Liver (tissue), 9 donors: ENCODE results near the gene WBP1. TPM values are rescaled to one million over a fixed set of nuclear protein-coding genes. Genes with fewer than 3 reads are reported as not detected.

ENCODE experiments used
- DNase-seq: peaks from one replicate; pipeline ENCODE4 v3.0.0-alpha.2; 2017; ENCODE audit warnings: low spot score
- H3K27ac ChIP-seq, 2 donors: one replicate each; pipeline ENCODE4 v1.7.0; 2013; ENCODE audit warnings: inconsistent platforms in 2 of 2, low read length in 2 of 2, control low read depth in 1 of 2, low read depth in 1 of 2, mild to moderate bottlenecking in 1 of 2
- H3K27me3 ChIP-seq, 4 donors: one replicate each; pipeline versions ENCODE4 v1.6.1 to v1.7.0; 2013; ENCODE audit warnings: low read length in 3 of 4, inconsistent platforms in 1 of 4, mild to moderate bottlenecking in 1 of 4, moderate library complexity in 1 of 4; ENCODE audit not compliant: control insufficient read depth in 4 of 4, insufficient read depth in 4 of 4
- H3K36me3 ChIP-seq, 4 donors: one replicate each; pipeline versions ENCODE4 v1.6.1 to v1.7.0; 2013; ENCODE audit warnings: low read length in 3 of 4, mild to moderate bottlenecking in 3 of 4, low read depth in 1 of 4, moderate library complexity in 1 of 4; ENCODE audit not compliant: control insufficient read depth in 4 of 4, insufficient read depth in 3 of 4
- H3K4me1 ChIP-seq, 4 donors: one replicate each; pipeline versions ENCODE4 v1.6.1 to v1.7.0; 2013; ENCODE audit warnings: low read length in 3 of 4, mild to moderate bottlenecking in 3 of 4, moderate library complexity in 1 of 4; ENCODE audit not compliant: control insufficient read depth in 4 of 4, insufficient read depth in 4 of 4
- H3K4me3 ChIP-seq, 3 donors: one replicate each; pipeline versions ENCODE4 v1.6.1 to v1.7.0; 2013; ENCODE audit warnings: low read length in 3 of 3, control low read depth in 1 of 3, low read depth in 1 of 3, mild to moderate bottlenecking in 1 of 3
- H3K9ac ChIP-seq, 2 donors: one replicate each; pipeline ENCODE4 v1.7.0; 2013; ENCODE audit warnings: low read length in 2 of 2, mild to moderate bottlenecking in 2 of 2, moderate library complexity in 2 of 2, control low read depth in 1 of 2, low read depth in 1 of 2
- H3K9me3 ChIP-seq, 4 donors: one replicate each; pipeline versions ENCODE4 v1.6.1 to v1.7.0; 2013; ENCODE audit warnings: low read length in 3 of 4; ENCODE audit not compliant: control insufficient read depth in 4 of 4
- CTCF ChIP-seq: fragments of 150-350 bp; IDR thresholded peaks from 2 replicates; pipeline ENCODE4 v1.5.1; 2017; ENCODE audit warnings: improper control_type of control experiment, low read depth, low read length; ENCODE audit not compliant: missing input control
- EGR1 ChIP-seq, 2 donors: IDR thresholded peaks; 2 replicates each; pipeline ENCODE4 v1.6.1; 2016 to 2018; ENCODE audit warnings: antibody characterized with exemption in 2 of 2, low read depth in 2 of 2
- GABPA ChIP-seq, 2 donors: IDR thresholded peaks in 1 of 2; conservative IDR thresholded peaks in 1 of 2; 2 replicates each; pipeline ENCODE4 v1.6.1; 2016; ENCODE audit warnings: antibody characterized with exemption in 2 of 2, mild to moderate bottlenecking in 1 of 2, moderate library complexity in 1 of 2
- HNF4A ChIP-seq, 2 donors: conservative IDR thresholded peaks; 2 replicates each; pipeline ENCODE4 v1.6.1; 2016; ENCODE audit warnings: antibody characterized with exemption in 2 of 2, mild to moderate bottlenecking in 2 of 2
- MAX ChIP-seq: IDR thresholded peaks from 2 replicates; pipeline ENCODE4 v1.6.1; 2016; ENCODE audit warnings: antibody characterized with exemption
- NR2F2 ChIP-seq: IDR thresholded peaks from 2 replicates; pipeline ENCODE4 v1.6.1; 2016; ENCODE audit warnings: antibody characterized with exemption
- RAD21 ChIP-seq, 2 donors: IDR thresholded peaks; 2 replicates each; pipeline ENCODE4 v1.6.1; 2016; ENCODE audit warnings: antibody characterized with exemption in 2 of 2, mild to moderate bottlenecking in 2 of 2
- REST ChIP-seq: IDR thresholded peaks from 2 replicates; pipeline ENCODE4 v1.6.1; 2016; ENCODE audit warnings: antibody characterized with exemption, mild to moderate bottlenecking
- SP1 ChIP-seq: IDR thresholded peaks from 2 replicates; pipeline ENCODE4 v1.6.1; 2018; ENCODE audit warnings: antibody characterized with exemption, mild to moderate bottlenecking
- ZBTB33 ChIP-seq: IDR thresholded peaks from 2 replicates; pipeline ENCODE4 v1.6.1; 2016; ENCODE audit warnings: antibody characterized with exemption
- WGBS: extraction: QIAGEN DNeasy Blood & Tissue Kit; methylation state at CpG from one replicate; pipeline ENCODE4 v1.1.7; 2013; 5-methylcytosine and 5-hydroxymethylcytosine counted together
- polyA plus RNA-seq, 2 donors: library from polyadenylated mRNA; stranded (reverse) in 1 of 2; unstranded in 1 of 2; fragments of 200-250 nt in 1 of 2; fragments of >200 nt in 1 of 2; fragmentation: Nextera tagmentation in 1 of 2; extraction: Ambion mirVana in 1 of 2; gene quantifications; one replicate each; pipeline versions ENCODE4 v1.2.1 to v1.2.3, GENCODE V29; 2013 to 2015
- total RNA-seq, 2 donors: library from RNA; depleted of rRNA; stranded (reverse); fragments of >200 nt; gene quantifications; one replicate each; pipeline ENCODE4 v1.2.3, GENCODE V29; 2014
- TF ChIP-seq, protein P1 (sequence below): IDR thresholded peaks from 2 replicates; pipeline ENCODE4 v1.6.1; 2016; ENCODE audit warnings: antibody characterized with exemption
- donor health status: healthy.
- donor health status: healthy.
- donor health status: healthy.
- donor health status: healthy.
- donor health status: healthy.

WBP1 gene
- total and polyA plus RNA-seq, 4 donors, result 19.2 to 45.0 (median 24.9) TPM

DNA sequence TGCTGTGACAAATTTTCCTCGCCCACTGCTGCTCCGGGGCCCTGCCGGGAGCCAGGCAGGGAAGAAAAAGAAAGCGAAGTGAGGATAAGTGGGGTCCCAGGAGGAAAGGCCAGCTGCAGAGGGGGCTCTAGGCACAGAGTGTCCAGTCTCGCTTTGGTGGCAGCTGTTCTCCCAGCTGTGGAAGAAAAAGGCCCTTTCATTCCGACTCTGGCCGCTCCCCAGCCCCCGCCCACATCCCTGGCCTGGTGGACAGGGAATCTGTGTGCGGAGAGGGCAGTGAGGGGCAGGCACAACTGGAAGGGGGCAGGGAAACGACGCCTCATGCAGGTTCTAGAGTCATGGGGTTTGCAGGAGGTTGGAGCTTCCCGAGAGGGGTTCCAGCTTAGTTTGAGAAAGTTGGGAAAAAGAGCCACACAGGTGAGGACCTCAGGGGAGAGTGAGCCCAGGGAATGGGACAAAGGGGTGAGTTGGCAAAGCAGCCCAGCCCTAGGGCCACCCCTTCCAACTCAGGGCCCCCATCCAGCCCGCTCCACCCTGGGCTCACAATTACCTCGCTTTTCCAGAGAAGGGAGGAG, 18.3 kb upstream of the WBP1 start:
- Histone ChIP-seq H3K4me1 (peaks cover 19 to 57% (median 49%) of the 10 kb centered on the region in 4 donors), H3K27ac (peak overlapping the region; percentile 33 to 95), H3K9ac (peak overlapping the region in 1 of 2 donors; percentile 29), H3K9me3 (no peaks in the 10 kb centered on the region), H3K4me3 (peak overlapping the region; percentile 79 to 88 (median 80)), H3K27me3 (no peaks in the 10 kb centered on the region), H3K36me3 (peaks cover 0 to 5% (median 0%) of the 10 kb centered on the region in 4 donors)
- WGBS, result 19% methylated on average over 14 of the region's 14 CpGs
- no peak for DNase-seq
- TF ChIP-seq REST (peak; percentile 3), RAD21 (IDR thresholded peaks at IDR 0.05) (peak in 1 of 2 donors; percentile 22), ZBTB33 (no peak), CTCF (no peak), MAX (no peak), NR2F2 (peak; percentile 24)

GRCh38 chr2:74440378-74441169, 17.7 kb upstream of the WBP1 start:
- Histone ChIP-seq H3K27ac (peak overlapping the region; percentile 92 to 95), H3K36me3 (peaks cover 0 to 4% (median 0%) of the 10 kb centered on the region in 4 donors), H3K4me1 (peaks cover 19 to 61% (median 53%) of the 10 kb centered on the region in 4 donors), H3K27me3 (no peaks in the 10 kb centered on the region), H3K4me3 (peak overlapping the region; percentile 79 to 88 (median 80)), H3K9me3 (no peaks in the 10 kb centered on the region), H3K9ac (peak overlapping the region; percentile 30 to 71)
- peak; percentile 54 for TF ChIP-seq SP1
- peak; percentile 39 for TF ChIP-seq CTCF
- peak; percentile 39 to 56 for TF ChIP-seq RAD21 (IDR thresholded peaks at IDR 0.05)
- TF ChIP-seq NR2F2, result no peak
- peak in 1 of 2 donors; percentile 20 for TF ChIP-seq HNF4A (conservative IDR thresholded peaks at IDR 0.05)
- TF ChIP-seq GABPA (IDR thresholded peaks at IDR 0.05 in 1 of 2, conservative IDR thresholded peaks at IDR 0.05 in 1 of 2), result peak in 1 of 2 donors; percentile 53
- peak in 1 of 2 donors; percentile 18 for TF ChIP-seq EGR1 (IDR thresholded peaks at IDR 0.05; ENCODE audit: low read depth in 2 of 2)
- TF ChIP-seq, protein P1, sequence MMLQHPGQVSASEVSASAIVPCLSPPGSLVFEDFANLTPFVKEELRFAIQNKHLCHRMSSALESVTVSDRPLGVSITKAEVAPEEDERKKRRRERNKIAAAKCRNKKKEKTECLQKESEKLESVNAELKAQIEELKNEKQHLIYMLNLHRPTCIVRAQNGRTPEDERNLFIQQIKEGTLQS, result no peak
- peak; percentile 75 for DNase-seq
- 6% methylated on average over 45 of the region's 45 CpGs for WGBS
